GM18502 (cell line): ENCODE measurements around the gene PHLDB2.

Experiments
- ATAC-seq: cut with Tn5 transposase; IDR thresholded peaks from one replicate; pipeline ENCODE4 v1.9.1; 2021; ENCODE audit warnings: mild to moderate bottlenecking; ENCODE audit not compliant: unreplicated experiment, poor library complexity

The PHLDB2 gene

GRCh38 chr3:112011376-112011940, 152.4 kb downstream of the PHLDB2 start:
- ATAC-seq, result no peak

GRCh38 chr3:112012205-112012992, 153.3 kb downstream of the PHLDB2 start:
- no peak for ATAC-seq

- ATAC-seq, result peak; percentile 93
Measured at GRCh38 chr3:112013058-112013783, 154.2 kb downstream of the PHLDB2 start.

GRCh38 chr3:112013784-112014143, 154.7 kb downstream of the PHLDB2 start:
- peak; percentile 16 for ATAC-seq

- no peak for ATAC-seq
Measured at GRCh38 chr3:112017091-112017490, 158.0 kb downstream of the PHLDB2 start.

GRCh38 chr3:112018712-112019111, 159.6 kb downstream of the PHLDB2 start:
- no peak for ATAC-seq

GRCh38 chr3:112019716-112020115, 160.7 kb downstream of the PHLDB2 start:
- no peak for ATAC-seq

GRCh38 chr3:112020674-112021085, 161.6 kb downstream of the PHLDB2 start:
- ATAC-seq, result no peak
